Heart left ventricle (tissue), 13 donors: Measurements from ENCODE around the gene SNX15.

ENCODE experiments used
- POLR2A ChIP-seq, 2 donors: fragments of 450-650 bp; IDR thresholded peaks; one replicate each; pipeline ENCODE4 v1.6.1; 2017; ENCODE audit warnings: antibody characterized with exemption in 2 of 2, mild to moderate bottlenecking in 2 of 2, moderate library complexity in 2 of 2
- TF ChIP-seq, protein P1 (sequence below), 12 donors: fragments of 200-600 bp; sonication (generic) in 4 of 12; IDR thresholded peaks; one replicate each; pipeline versions ENCODE4 v1.5.0 to v1.8.0; 2018 to 2022; ENCODE audit warnings: antibody characterized with exemption in 12 of 12, mild to moderate bottlenecking in 5 of 12
- donor health status: ischemic (EF 13 %, LVEDD 7.1; RV severe dilation, severe dysfunction).
- donor health status: DM: no; HTN: yes; CAD: no.
- donor health status: DM: no; HTN: no; CAD: no.
- donor health status: ischemic (EF 25% LVEDD 6.9; RV normal size, moderate dysfunction).
- donor health status: ischemic (EF 25% LVEDD 5.7; RV mildly dilated, moderate dysfunction).
- donor health status: ischemic (EF 35%, LVEDD 5.7; RV mildly dilated, moderate dysfunction).
- donor health status: nonischemic (EF 11% LVEDD 7.7; RV severe dilation, severe dysfunction).
- donor health status: DM: yes; HTN: yes; CAD: no.
- donor health status: PGD.
- donor health status: ischemic (EF 29% LVEDD 5.4; RV normal size, mild dysfunction).
- donor health status: nonischemic (EF 23%, LVEDD 6.1; RV moderate dilation, normal function).

DNA sequence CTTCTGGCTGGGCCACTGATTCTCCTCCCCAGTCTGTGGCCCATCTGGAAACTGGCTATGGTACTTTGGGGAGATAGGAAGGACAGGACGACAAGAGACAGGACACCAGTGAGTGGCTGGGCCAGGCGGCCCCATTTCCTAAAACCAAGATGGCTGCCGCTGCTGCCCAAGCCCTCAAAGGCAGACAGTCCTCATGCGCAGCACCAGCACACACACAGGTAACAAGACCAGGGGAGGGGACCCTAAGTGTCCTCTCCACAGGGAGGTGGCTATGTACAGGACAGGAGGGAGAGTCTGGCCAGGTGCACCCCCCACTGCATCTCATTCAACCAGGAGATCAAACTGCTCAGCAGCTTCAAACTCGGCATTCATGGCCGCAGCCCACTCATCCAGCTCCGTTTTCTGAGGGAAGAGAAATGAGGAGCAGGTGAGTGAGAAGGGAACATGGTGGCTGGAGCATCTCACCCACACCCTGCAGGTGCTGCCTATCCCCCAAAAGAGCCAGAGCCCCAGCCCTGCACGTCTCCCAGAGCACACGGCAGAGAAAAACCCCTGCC is 51.6 kb downstream of the SNX15 start:
- TF ChIP-seq, protein P1, sequence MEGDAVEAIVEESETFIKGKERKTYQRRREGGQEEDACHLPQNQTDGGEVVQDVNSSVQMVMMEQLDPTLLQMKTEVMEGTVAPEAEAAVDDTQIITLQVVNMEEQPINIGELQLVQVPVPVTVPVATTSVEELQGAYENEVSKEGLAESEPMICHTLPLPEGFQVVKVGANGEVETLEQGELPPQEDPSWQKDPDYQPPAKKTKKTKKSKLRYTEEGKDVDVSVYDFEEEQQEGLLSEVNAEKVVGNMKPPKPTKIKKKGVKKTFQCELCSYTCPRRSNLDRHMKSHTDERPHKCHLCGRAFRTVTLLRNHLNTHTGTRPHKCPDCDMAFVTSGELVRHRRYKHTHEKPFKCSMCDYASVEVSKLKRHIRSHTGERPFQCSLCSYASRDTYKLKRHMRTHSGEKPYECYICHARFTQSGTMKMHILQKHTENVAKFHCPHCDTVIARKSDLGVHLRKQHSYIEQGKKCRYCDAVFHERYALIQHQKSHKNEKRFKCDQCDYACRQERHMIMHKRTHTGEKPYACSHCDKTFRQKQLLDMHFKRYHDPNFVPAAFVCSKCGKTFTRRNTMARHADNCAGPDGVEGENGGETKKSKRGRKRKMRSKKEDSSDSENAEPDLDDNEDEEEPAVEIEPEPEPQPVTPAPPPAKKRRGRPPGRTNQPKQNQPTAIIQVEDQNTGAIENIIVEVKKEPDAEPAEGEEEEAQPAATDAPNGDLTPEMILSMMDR (IDR thresholded peaks at IDR 0.05): no peak
- no peak for TF ChIP-seq POLR2A (IDR thresholded peaks at IDR 0.05)
